Keratinocyte (primary cell): ENCODE data around the gene PRSS21. TPM values are rescaled to one million over a fixed set of nuclear protein-coding genes. Genes with fewer than 3 reads are reported as not detected.

Experiments used
- DNase-seq: peaks from one replicate; pipeline ENCODE4 v3.0.0-alpha.2; 2011; ENCODE audit warnings: low read depth, missing footprints, low spot score
- FAIRE-seq: peaks from 2 replicates; lab custom pipeline; 2011; peaks lifted over from hg19 to GRCh38; lab: Jason Lieb, UNC
- H2AFZ ChIP-seq: 2 replicates; pipeline ENCODE4 v1.6.0; 2012; ENCODE audit warnings: low read length, control low read depth, inconsistent platforms; ENCODE audit not compliant: control insufficient read depth
- H3K27ac ChIP-seq: 2 replicates; pipeline ENCODE4 v1.5.1; 2011; ENCODE audit warnings: low read length; ENCODE audit not compliant: control insufficient read depth, insufficient read depth
- H3K27me3 ChIP-seq: 3 replicates; pipeline ENCODE4 v1.6.0; 2011; ENCODE audit warnings: low read length; ENCODE audit not compliant: control insufficient read depth, insufficient read depth; ENCODE audit errors: extremely low read depth
- H3K36me3 ChIP-seq, 2 experiments: 2 replicates in 1 of 2; 3 replicates in 1 of 2; pipeline ENCODE4 v1.5.1; 2011; ENCODE audit warnings: low read length in 2 of 2, mild to moderate bottlenecking in 1 of 2; ENCODE audit not compliant: control insufficient read depth in 2 of 2, insufficient read depth in 2 of 2; ENCODE audit errors: extremely low read depth in 1 of 2
- H3K4me1 ChIP-seq: 3 replicates; pipeline ENCODE4 v1.5.1; 2011; ENCODE audit warnings: low read length; ENCODE audit not compliant: control insufficient read depth, insufficient read depth; ENCODE audit errors: extremely low read depth
- H3K4me2 ChIP-seq: 3 replicates; pipeline ENCODE4 v1.6.0; 2011; ENCODE audit warnings: low read depth, low read length; ENCODE audit not compliant: control insufficient read depth, insufficient read depth; ENCODE audit errors: extremely low read depth
- H3K4me3 ChIP-seq, 3 experiments: fragments of 200-600 bp in 1 of 3; sonication (generic) in 1 of 3; 2 replicates in 2 of 3; 3 replicates in 1 of 3; pipeline ENCODE4 v1.5.1; 2011 to 2016; ENCODE audit warnings: low read length in 3 of 3, mild to moderate bottlenecking in 3 of 3, control low read depth in 2 of 3, inconsistent platforms in 1 of 3, low read depth in 1 of 3, mixed read lengths in 1 of 3, mixed run types in 1 of 3, moderate library complexity in 1 of 3; ENCODE audit not compliant: control insufficient read depth in 2 of 3, insufficient read depth in 2 of 3; ENCODE audit errors: extremely low read depth in 1 of 3
- H3K79me2 ChIP-seq: 2 replicates; pipeline ENCODE4 v1.6.0; 2012; ENCODE audit warnings: low read length; ENCODE audit not compliant: control insufficient read depth, insufficient read depth
- H3K9ac ChIP-seq: 3 replicates; pipeline ENCODE4 v1.6.0; 2011; ENCODE audit warnings: low read length; ENCODE audit not compliant: control insufficient read depth, insufficient read depth; ENCODE audit errors: extremely low read depth
- H3K9me1 ChIP-seq: 3 replicates; pipeline ENCODE4 v1.6.0; 2011; ENCODE audit warnings: low read length; ENCODE audit not compliant: control insufficient read depth, insufficient read depth; ENCODE audit errors: extremely low read depth
- H3K9me3 ChIP-seq: 2 replicates; pipeline ENCODE4 v1.5.1; 2012; ENCODE audit warnings: low read depth, low read length; ENCODE audit not compliant: control insufficient read depth
- H4K20me1 ChIP-seq: 3 replicates; pipeline ENCODE4 v1.6.0; 2011; ENCODE audit warnings: low read length; ENCODE audit not compliant: control insufficient read depth, insufficient read depth; ENCODE audit errors: extremely low read depth
- EZH2 ChIP-seq: IDR thresholded peaks from one replicate; pipeline ENCODE4 v1.6.1; 2012; ENCODE audit warnings: inconsistent platforms, mild to moderate bottlenecking, low read length, moderate library complexity
- dilution Hi-C: fragments of 300-500 bp; cut with MboI; formaldehyde crosslinking; loops from one replicate; pipeline ENCODE4 v1.7.0; 2020; ENCODE audit warnings: low sequenced_read_pairs; ENCODE audit not compliant: extremely low pct_ligation_motif_present
- polyA plus RNA-seq, 5 experiments: library from polyadenylated mRNA; depleted of rRNA in 3 of 5; stranded (reverse) in 3 of 5; stranded (forward) in 1 of 5; unstranded in 1 of 5; fragments of >200 nt; gene quantifications; 1 replicate in 1 of 5; 2 replicates in 3 of 5; 3 replicates in 1 of 5; pipeline versions ENCODE4 v1.2.1 to v1.2.3, GENCODE V29; 2011 to 2012; ENCODE audit warnings: missing spikeins in 2 of 5, low read depth in 1 of 5, low replicate concordance in 1 of 5
- TF ChIP-seq, protein P1 (sequence below), 3 experiments: IDR thresholded peaks in 1 of 3; conservative IDR thresholded peaks in 1 of 3; optimal IDR thresholded peaks in 1 of 3; 2 replicates in 2 of 3; 3 replicates in 1 of 3; pipeline versions ENCODE3 to v1.5.1; 2011; ENCODE audit warnings: low read length in 3 of 3, mild to moderate bottlenecking in 3 of 3, moderate library complexity in 2 of 3, control low read depth in 1 of 3, inconsistent platforms in 1 of 3; ENCODE audit not compliant: insufficient read depth in 2 of 3; ENCODE audit errors: extremely low read depth in 1 of 3

Gene PRSS21
- polyA plus RNA-seq, 1 donor (not counting 4 experiments of a cell fraction or from before 2014, with no cell fraction given), result 0.52 TPM

DNA sequence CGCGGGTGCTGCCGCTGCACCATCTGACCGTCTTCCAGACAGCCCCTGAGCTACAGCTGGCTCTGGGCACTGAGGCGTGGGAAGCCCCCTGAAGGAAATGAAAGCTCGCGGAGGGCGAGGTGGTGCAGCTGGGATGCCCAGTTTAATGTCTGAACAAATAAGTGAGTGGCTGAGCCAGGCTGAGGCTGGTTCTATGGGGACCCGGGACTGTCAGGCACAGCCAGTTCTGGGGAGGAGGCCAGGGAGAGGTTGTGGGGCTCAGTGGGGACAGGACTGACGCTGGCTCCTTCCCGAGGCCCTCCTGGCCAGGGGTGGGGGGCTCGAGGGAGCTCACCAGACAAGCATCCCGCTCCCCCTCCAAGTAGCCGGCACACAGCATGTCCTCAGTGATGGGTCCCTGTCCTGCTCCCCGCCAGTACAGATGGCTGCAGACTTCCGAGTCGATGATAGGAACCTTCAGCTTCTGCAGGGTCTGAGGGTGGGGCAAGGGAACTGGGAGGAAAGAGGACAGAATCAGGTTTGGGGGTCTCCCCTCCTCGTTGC is 36.6 kb downstream of the PRSS21 start:
- Histone ChIP-seq H3K27ac (no peak overlapping the region), H4K20me1 (no peaks in the 10 kb centered on the region), H3K27me3 (no peaks in the 10 kb centered on the region), H3K9me1 (no peaks in the 10 kb centered on the region), H3K4me1 (peaks cover 13% of the 10 kb centered on the region), H3K36me3 (peaks cover 0 to 3% of the 10 kb centered on the region in 2 experiments), H3K4me2 (no peak overlapping the region), H3K4me3 (no peak overlapping the region), H3K79me2 (no peaks in the 10 kb centered on the region), H3K9ac (no peak overlapping the region), H2AFZ (no peak overlapping the region), H3K9me3 (no peaks in the 10 kb centered on the region)
- TF ChIP-seq EZH2, result no peak
- TF ChIP-seq, protein P1, sequence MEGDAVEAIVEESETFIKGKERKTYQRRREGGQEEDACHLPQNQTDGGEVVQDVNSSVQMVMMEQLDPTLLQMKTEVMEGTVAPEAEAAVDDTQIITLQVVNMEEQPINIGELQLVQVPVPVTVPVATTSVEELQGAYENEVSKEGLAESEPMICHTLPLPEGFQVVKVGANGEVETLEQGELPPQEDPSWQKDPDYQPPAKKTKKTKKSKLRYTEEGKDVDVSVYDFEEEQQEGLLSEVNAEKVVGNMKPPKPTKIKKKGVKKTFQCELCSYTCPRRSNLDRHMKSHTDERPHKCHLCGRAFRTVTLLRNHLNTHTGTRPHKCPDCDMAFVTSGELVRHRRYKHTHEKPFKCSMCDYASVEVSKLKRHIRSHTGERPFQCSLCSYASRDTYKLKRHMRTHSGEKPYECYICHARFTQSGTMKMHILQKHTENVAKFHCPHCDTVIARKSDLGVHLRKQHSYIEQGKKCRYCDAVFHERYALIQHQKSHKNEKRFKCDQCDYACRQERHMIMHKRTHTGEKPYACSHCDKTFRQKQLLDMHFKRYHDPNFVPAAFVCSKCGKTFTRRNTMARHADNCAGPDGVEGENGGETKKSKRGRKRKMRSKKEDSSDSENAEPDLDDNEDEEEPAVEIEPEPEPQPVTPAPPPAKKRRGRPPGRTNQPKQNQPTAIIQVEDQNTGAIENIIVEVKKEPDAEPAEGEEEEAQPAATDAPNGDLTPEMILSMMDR (optimal IDR thresholded peaks at IDR 0.05 in 1 of 3, IDR thresholded peaks at IDR 0.05 in 1 of 3, conservative IDR thresholded peaks at IDR 0.05 in 1 of 3; ENCODE audit: extremely low read depth in 1 of 3, insufficient read depth in 2 of 3, low read length in 3 of 3), result no peak
- DNase-seq (no peak), FAIRE-seq (no peak)
- dilution Hi-C loops, result no loop called here

- Histone ChIP-seq H3K36me3 (peaks cover 0 to 3% of the 10 kb centered on the region in 2 experiments), H3K4me1 (peaks cover 17% of the 10 kb centered on the region), H3K9me3 (no peaks in the 10 kb centered on the region), H3K79me2 (no peaks in the 10 kb centered on the region), H2AFZ (no peak overlapping the region), H3K27ac (no peak overlapping the region), H3K27me3 (no peaks in the 10 kb centered on the region), H3K4me2 (no peak overlapping the region), H4K20me1 (no peaks in the 10 kb centered on the region), H3K9ac (no peak overlapping the region), H3K9me1 (no peaks in the 10 kb centered on the region), H3K4me3 (no peak overlapping the region)
- no peak for TF ChIP-seq EZH2
- TF ChIP-seq, protein P1 (optimal IDR thresholded peaks at IDR 0.05 in 1 of 3, IDR thresholded peaks at IDR 0.05 in 1 of 3, conservative IDR thresholded peaks at IDR 0.05 in 1 of 3; ENCODE audit: extremely low read depth in 1 of 3, insufficient read depth in 2 of 3, low read length in 3 of 3), result peak; percentile 58 to 71 (median 64)
- DNase-seq (no peak), FAIRE-seq (no peak)
- dilution Hi-C loops, result no loop called here
Measured at GRCh38 chr16:2854700-2855309, 37.8 kb downstream of the PRSS21 start.
